Epithelial cell of esophagus (primary cell): ENCODE measurements around the gene C16orf54.
"Not testable (repeated sequence)": the region's sequence is repeated elsewhere in the genome, so short reads cannot be mapped to it uniquely, and the experiment has no call there.

Experiments used
- DNase-seq: peaks from one replicate; pipeline ENCODE4 v3.0.0; 2010; ENCODE audit warnings: low read depth
- H3K4me3 ChIP-seq: 2 replicates; pipeline ENCODE4 v1.5.1; 2011; ENCODE audit warnings: mild to moderate bottlenecking, low read length, control low read depth
- TF ChIP-seq, protein P1 (sequence below): IDR thresholded peaks from 2 replicates; pipeline ENCODE4 v1.5.1; 2011; ENCODE audit warnings: low read depth, mild to moderate bottlenecking, low read length, control low read depth, inconsistent platforms; ENCODE audit not compliant: insufficient read depth; ENCODE audit errors: missing control alignments

C16orf54 gene

DNA sequence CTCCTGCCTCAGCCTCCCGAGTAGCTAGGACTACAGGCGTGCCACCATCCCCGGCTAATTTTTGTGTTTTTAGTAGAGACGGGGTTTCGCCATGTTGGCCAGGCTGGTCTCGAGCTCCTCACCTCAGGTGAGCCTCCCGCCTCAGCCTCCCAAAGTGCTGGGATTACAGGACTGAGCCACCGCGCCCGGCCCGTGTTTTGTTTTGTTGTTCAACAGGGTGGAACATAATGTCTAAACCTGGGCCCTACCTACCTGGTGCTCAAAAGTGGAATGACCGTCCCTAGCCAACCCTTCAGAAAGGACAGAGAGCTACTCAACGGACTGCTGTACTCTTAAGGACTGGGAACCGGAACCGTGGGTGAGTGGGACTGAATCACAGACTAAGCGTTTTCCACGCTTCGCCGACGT lies 44.0 kb upstream of the C16orf54 start:
- peak overlapping the region; percentile 85 for H3K4me3 ChIP-seq
- no peak for DNase-seq
- TF ChIP-seq, protein P1, sequence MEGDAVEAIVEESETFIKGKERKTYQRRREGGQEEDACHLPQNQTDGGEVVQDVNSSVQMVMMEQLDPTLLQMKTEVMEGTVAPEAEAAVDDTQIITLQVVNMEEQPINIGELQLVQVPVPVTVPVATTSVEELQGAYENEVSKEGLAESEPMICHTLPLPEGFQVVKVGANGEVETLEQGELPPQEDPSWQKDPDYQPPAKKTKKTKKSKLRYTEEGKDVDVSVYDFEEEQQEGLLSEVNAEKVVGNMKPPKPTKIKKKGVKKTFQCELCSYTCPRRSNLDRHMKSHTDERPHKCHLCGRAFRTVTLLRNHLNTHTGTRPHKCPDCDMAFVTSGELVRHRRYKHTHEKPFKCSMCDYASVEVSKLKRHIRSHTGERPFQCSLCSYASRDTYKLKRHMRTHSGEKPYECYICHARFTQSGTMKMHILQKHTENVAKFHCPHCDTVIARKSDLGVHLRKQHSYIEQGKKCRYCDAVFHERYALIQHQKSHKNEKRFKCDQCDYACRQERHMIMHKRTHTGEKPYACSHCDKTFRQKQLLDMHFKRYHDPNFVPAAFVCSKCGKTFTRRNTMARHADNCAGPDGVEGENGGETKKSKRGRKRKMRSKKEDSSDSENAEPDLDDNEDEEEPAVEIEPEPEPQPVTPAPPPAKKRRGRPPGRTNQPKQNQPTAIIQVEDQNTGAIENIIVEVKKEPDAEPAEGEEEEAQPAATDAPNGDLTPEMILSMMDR: no peak

DNA sequence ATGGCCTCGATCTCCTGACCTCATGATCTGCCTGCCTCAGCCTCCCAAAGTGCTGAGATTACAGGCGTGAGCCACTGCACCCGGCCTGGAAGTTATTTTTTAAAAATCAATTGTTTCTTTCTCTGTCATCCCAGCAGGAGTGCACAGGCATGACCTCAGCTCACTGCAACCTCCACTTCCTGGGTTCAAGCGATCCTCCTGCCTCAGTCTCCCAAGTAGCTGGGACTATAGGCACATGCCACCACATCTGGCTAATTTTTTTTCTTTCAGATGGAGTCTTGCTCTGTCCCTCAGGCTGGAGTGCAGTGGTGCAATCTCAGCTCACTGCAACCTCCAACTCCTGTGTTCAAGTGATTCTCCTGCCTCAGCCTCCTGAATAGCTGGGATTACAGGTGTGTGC lies 41.4 kb upstream of the C16orf54 start:
- H3K4me3 ChIP-seq, DNase-seq: not testable (repeated sequence)

DNA sequence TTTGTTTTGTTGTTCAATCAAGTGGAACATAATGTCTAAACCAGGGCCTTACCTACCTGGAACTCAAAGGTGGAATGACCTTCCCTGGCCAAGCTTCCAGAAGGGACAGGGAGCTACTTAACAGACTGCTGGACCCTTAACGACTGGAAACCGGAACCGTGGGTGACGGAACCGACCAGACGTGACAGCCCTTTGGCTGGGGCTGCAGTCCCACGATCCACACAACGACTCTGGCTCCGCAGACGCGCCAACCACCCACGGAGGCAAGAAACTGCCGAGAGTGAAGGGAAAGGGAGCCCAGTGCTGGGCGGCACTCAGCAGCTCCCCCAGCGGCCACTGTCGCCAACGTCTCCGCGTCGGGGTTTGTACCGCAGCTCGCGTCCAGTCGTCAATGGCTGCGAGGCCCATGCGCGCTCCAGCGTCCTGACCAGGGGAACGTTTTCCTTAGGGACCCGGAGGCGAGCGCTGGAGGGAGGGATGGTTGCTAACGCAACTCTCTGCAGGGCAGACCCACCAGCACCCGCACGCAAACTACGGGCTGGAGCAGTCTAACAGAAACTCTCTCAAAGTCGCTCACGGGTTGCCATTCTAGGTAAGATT lies 39.2 kb upstream of the C16orf54 start:
- TF ChIP-seq, protein P1: peak; percentile 77
- H3K4me3 ChIP-seq: no peak overlapping the region
- peak; percentile 52 for DNase-seq

DNA sequence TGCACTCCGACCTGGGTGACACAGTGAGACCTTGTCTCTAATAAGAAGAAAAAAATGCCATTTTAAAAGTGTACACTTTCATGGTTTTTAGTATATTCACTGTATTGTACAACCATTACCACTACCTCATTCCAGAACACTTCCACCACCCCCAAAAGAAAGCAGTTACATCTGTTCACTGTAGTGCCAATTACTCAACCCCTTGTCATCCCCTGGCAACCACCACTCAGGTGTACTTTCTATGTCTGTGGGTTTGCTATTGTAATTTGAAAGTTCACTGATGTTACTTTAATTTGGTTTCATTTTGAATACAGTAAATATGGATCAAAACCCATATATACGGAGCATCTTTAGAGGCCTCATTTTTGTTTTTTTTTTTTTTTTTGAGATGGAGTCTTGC lies 38.4 kb upstream of the C16orf54 start:
- no peak overlapping the region for H3K4me3 ChIP-seq
- TF ChIP-seq, protein P1: no peak
- peak; percentile 77 for DNase-seq

DNA sequence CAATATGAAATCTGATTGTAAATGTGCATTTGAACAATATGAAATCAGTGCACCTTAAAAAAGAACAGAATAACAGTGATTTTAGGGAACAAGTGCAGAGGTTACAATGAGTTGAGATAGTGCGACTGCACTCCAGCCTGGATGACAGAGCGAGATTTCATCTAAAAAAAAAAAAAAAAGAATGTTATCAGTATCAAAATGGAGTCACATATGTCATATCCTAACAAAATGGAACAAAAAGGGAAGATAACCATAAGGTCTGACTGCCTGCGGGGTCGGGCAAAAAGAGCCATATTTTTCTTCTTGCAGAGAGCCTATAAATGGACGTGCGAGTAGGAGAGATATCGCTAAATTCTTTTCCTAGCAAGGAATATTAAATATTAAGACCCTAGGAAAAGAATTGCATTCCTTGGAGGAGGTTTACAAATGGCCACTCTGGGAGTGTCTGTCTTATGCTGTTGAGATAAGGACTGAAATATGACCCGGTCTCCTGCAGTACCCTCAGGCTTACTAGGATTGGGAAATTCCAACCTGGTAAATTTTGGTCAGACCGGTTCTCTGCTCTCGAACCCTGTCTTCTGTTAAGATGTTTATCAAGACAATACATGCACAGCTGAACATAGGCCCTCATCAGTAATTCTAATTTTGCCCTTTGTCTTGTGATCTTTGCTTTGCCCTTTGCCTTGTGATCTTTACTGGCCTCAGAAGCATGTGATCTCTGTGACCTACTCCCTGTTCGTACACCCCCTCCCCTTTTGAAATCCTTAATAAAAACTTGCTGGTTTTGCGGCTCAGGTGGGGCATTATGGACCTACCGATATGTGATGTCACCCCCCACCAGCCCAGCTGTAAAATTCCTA lies 37.5 kb upstream of the C16orf54 start:
- H3K4me3 ChIP-seq: not testable (repeated sequence)
- peak; percentile 71 for DNase-seq

DNA sequence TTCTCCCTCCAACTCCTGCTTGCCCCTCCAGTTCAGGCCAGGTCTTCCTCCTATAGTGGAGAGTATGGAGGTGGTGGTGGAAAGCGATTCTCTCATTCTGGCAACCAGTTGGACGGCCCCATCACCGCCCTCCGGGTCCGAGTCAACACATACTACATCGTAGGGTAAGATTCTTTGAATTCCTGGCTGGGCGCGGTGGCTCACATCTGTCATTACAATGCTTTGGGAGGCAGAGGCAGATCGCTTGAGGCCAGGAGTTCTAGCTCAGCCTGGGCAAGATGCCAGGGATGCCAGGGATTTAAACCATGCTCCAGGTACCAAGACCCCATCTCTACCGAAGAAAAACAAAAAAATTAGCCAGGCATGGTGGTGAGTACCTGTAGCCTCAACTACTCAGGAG lies 33.7 kb upstream of the C16orf54 start:
- no peak overlapping the region for H3K4me3 ChIP-seq
- TF ChIP-seq, protein P1: no peak
- DNase-seq: peak; percentile 81

DNA sequence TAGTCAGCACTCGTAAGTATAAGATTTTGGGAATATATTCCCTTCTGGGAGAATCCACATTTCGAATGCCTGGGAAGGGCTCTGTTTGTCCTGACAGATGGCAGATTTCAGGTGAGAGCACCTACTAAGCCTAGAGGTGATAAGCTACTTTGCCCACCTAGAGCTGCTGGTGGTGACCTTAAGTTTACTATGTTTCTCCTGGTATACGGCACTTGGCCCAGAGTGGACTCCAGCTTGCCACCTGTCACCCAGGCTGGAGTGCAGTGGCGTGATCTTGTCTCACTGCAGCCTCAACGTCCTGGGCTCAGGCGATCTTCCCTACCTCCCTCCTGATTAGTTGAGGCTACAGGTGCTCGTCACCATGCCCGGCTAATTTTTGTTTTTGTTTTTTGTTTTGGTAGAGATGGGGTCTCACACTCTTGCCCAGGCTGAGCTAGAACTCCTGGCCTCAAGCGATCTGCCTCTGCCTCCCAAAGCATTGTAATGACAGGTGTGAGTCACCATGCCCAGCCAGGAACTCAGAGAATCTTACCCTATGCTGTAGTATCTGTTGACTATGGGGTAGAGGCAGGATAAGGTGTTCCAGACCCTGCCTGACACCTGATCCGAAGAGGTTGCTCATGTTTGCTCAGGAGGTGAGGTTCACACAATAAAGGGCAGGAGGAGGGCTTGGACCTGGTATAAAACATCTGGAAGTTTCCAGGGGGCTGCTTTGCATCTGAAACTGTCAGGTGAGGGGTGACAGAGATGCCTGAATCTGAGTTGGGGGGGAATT lies 32.0 kb upstream of the C16orf54 start, which contains the start of gene ZG16:
TSS of gene ZG16 (plus strand) at position 681 of the 775 bp plus-strand sequence. CDS start 1,011 bp downstream, outside the sequence.
- TF ChIP-seq, protein P1: no peak
- peak; percentile 21 for DNase-seq
- no peak within 1 kb of the TSS for H3K4me3 ChIP-seq
